ENCODE measurements around the gene OR2V2.

DNA sequence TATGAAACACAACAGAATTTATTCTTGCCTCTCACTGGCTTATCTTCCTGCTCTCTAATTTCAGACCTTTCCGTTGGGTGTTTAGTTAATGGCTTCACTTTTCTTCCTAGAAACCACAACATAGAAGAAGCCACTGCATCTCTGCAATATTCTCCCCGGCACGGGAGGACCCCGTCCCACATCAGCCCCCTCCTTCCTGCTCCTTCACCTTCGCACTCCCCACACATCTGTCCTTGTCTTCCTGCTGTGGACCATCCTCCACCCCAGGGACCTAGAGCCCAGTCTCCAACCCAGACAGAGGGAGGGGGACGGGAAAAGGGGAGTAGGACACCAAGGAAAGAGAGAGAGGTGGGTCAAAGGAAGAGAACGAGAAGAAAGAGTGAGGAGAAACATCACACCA lies 17.8 kb upstream of the OR2V2 start:
- no peak for TF ChIP-seq CTCF (IDR thresholded peaks at IDR 0.05)
- TF ChIP-seq EZH2 (IDR thresholded peaks at IDR 0.05; ENCODE audit: borderline replicate concordance, insufficient read depth, low read depth, low read length, poor library complexity, severe bottlenecking) = no peak

All from B cell (primary cell).